K562 (cell line): ENCODE measurements around the gene SRCIN1. TPM values are rescaled to one million over a fixed set of nuclear protein-coding genes. Genes with fewer than 3 reads are reported as not detected.
A peak's percentile ranks its signal among the peaks of the same experiment; 100 is the strongest.

Experiments used
- CBFA2T3 ChIP-seq: fragments of 450-650 bp; IDR thresholded peaks from 2 replicates; pipeline ENCODE4 v1.6.1; 2017
- CBX3 ChIP-seq, 2 experiments: IDR thresholded peaks; 1 replicate in 1 of 2; 2 replicates in 1 of 2; pipeline ENCODE4 v1.6.1; 2012; ENCODE audit warnings: inconsistent platforms in 2 of 2, low read length in 2 of 2, borderline replicate concordance in 1 of 2, control low read depth in 1 of 2
- ELK3 ChIP-seq: fragments of 450-650 bp; formaldehyde crosslinking; IDR thresholded peaks from 2 replicates; pipeline ENCODE4 v1.4.0; 2020; ENCODE audit warnings: mild to moderate bottlenecking
- ILF3 ChIP-seq: fragments of 450-650 bp; IDR thresholded peaks from 2 replicates; pipeline ENCODE4 v1.6.1; 2018; ENCODE audit warnings: antibody characterized with exemption, mild to moderate bottlenecking, moderate library complexity, borderline replicate concordance
- JUND ChIP-seq, 2 experiments: IDR thresholded peaks; 2 replicates in 1 of 2; 3 replicates in 1 of 2; pipeline ENCODE4 v1.6.1; 2011; ENCODE audit warnings: borderline replicate concordance in 2 of 2, low read depth in 2 of 2, low read length in 2 of 2, improper control_type of control experiment in 1 of 2, missing biosample characterization in 1 of 2, missing genetic modification characterization in 1 of 2, missing genetic modification reagents in 1 of 2
- MLLT1 ChIP-seq, 2 experiments: fragments of 450-650 bp; IDR thresholded peaks; 2 replicates each; pipeline ENCODE4 v1.6.1; 2016
- MTF1 ChIP-seq: fragments of 250-450 bp; sonication (Bioruptor Pico); IDR thresholded peaks from 2 replicates; pipeline ENCODE4 v1.9.0; 2021; ENCODE audit warnings: moderate library complexity, mild to moderate bottlenecking, inconsistent platforms, borderline replicate concordance
- NR4A1 ChIP-seq, 2 experiments: fragments of 250-450 bp in 1 of 2; fragments of 450-650 bp in 1 of 2; sonication (Bioruptor Pico) in 1 of 2; IDR thresholded peaks; 2 replicates each; pipeline versions ENCODE4 v1.4.0 to v1.6.1; 2016 to 2020; ENCODE audit warnings: mild to moderate bottlenecking in 2 of 2, missing compliant biosample characterization in 1 of 2, missing genetic modification characterization in 1 of 2, moderate library complexity in 1 of 2
- PHB ChIP-seq: fragments of 250-450 bp; sonication (Bioruptor Pico); IDR thresholded peaks from 2 replicates; pipeline ENCODE4 v1.5.0; 2021
- RBM15 ChIP-seq: fragments of 200-400 bp; formaldehyde crosslinking; IDR thresholded peaks from 2 replicates; pipeline ENCODE4 v1.6.1; 2018; ENCODE audit warnings: mild to moderate bottlenecking, low read length, moderate library complexity; ENCODE audit not compliant: insufficient read depth
- TAF7 ChIP-seq: fragments of 450-650 bp; IDR thresholded peaks from 2 replicates; pipeline ENCODE4 v1.6.1; 2016; ENCODE audit warnings: missing genetic modification characterization, missing compliant biosample characterization
- TBP ChIP-seq: optimal IDR thresholded peaks from 2 replicates; pipeline ENCODE3; 2011; ENCODE audit warnings: low read depth, low read length, improper control_type of control experiment
- TCF7L2 ChIP-seq: fragments of 150-350 bp; IDR thresholded peaks from 2 replicates; pipeline ENCODE4 v1.6.1; 2016; ENCODE audit warnings: low read depth, mild to moderate bottlenecking, low read length, moderate library complexity
- UBTF ChIP-seq, 2 experiments: IDR thresholded peaks; 2 replicates each; pipeline ENCODE4 v1.6.1; 2012; ENCODE audit warnings: improper control_type of control experiment in 2 of 2, low read depth in 2 of 2, low read length in 2 of 2, borderline replicate concordance in 1 of 2
- YY1 ChIP-seq, 3 experiments: IDR thresholded peaks; 2 replicates each; pipeline ENCODE4 v1.6.1; 2011; ENCODE audit warnings: low read length in 2 of 3, mild to moderate bottlenecking in 2 of 3, moderate library complexity in 2 of 3, borderline replicate concordance in 1 of 3, control low read depth in 1 of 3, low read depth in 1 of 3; ENCODE audit not compliant: insufficient read depth in 3 of 3, insufficient replicate concordance in 2 of 3, control insufficient read depth in 1 of 3, insufficient read length in 1 of 3; ENCODE audit errors: extremely low read depth in 1 of 3
- ZBTB1 ChIP-seq: sonication (generic); formaldehyde crosslinking; IDR thresholded peaks from 2 replicates; pipeline ENCODE4 v1.8.1; 2023; ENCODE audit warnings: missing genetic modification reagents, low read depth, mild to moderate bottlenecking, borderline replicate concordance
- ZNF197 ChIP-seq: fragments of 200-800 bp; sonication (Bioruptor generic); IDR thresholded peaks from 2 replicates; pipeline ENCODE4 v1.6.1; 2016; ENCODE audit warnings: low read depth, missing genetic modification characterization, missing compliant biosample characterization
- ZNF583 ChIP-seq: fragments of 250-450 bp; sonication (Bioruptor Pico); IDR thresholded peaks from 2 replicates; pipeline ENCODE4 v1.4.0; 2020
- polyA plus RNA-seq, 8 experiments: library from polyadenylated mRNA; depleted of rRNA in 4 of 8; stranded (reverse) in 5 of 8; unstranded in 3 of 8; fragments of >200 nt; fragmentation: Nextera tagmentation in 2 of 8; fragmentation: Illumina TruSeq in 1 of 8; extraction: Ambion mirVana in 2 of 8; extraction: Trizol in 1 of 8; gene quantifications; 2 replicates each; pipeline versions ENCODE4 v1.2.1 to v1.2.3, GENCODE V29; 2011 to 2014; ENCODE audit warnings: inconsistent platforms in 1 of 8, missing spikeins in 1 of 8
- total RNA-seq, 7 experiments: library from RNA; depleted of rRNA in 6 of 7; stranded (reverse); fragments of >200 nt in 6 of 7; fragmentation: Illumina TruSeq in 2 of 7; extraction: Trizol in 2 of 7; gene quantifications; 2 replicates each; pipeline versions ENCODE4 v1.2.1 to v1.2.3, GENCODE V29; 2011 to 2021; ENCODE audit warnings: low replicate concordance in 1 of 7

SRCIN1 gene
- total and polyA plus RNA-seq, 9 of the 15 experiments (the other 6 are each of a cell fraction or from before 2014, with no cell fraction given), result 0.09 to 0.33 (median 0.13) TPM; not detected in 6

DNA sequence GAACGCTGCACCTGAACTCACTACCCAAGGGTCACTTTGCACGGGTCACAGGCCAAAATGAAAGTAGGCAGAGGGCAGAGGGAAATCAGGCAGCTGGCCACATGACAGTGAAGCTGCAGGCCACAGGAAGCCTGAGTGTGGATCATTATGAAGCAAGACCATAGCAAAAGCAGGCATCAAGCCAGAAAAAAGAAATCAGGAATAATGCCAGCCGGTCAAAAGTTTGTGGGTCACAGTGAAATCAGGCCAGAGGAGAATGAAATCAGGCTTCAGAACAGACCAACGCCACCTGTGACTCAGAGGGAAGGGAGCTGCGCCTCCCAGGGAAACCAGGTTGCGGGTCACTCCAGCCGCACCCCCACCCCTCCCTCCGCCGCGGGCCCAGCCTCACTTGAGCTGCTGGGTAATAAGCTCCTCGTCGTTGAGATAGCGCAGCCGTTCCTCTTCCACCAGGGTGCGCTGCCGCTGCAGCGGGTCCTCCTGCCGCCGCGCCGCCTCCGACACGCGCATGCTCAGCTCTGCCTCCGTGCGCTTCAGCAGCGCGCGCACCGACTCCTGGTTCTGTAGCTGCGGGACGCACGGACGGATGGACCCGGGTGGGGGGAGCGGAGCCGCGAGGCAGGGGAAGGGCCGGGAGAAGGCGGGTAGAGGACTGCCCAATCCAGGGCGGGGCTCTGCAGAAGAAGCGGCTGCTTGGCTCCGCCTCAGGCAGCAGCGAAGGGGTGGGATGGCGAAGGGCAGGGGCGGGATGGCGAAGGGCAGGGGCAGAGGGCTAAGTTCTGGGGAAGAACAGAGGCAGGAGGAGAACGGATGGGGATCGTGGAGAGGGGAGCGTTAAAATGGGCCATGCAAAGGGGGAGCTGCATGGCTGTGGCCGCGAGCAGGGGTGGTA lies 47.7 kb downstream of the SRCIN1 start (continued):
- no peak for TF ChIP-seq ELK3 (CRISPR knock-in tag)
- TF ChIP-seq NR4A1 (CRISPR knock-in tag; IDR thresholded peaks at IDR 0.05), result no peak
- no peak for TF ChIP-seq NR4A1 (tag; IDR thresholded peaks at IDR 0.05)
- TF ChIP-seq MLLT1 (IDR thresholded peaks at IDR 0.05), result no peak
- TF ChIP-seq CBX3 (IDR thresholded peaks at IDR 0.05; ENCODE audit: borderline replicate concordance in 1 of 2, low read length in 2 of 2), result no peak
- TF ChIP-seq CBFA2T3, result no peak
- no peak for TF ChIP-seq TBP
- TF ChIP-seq ZBTB1 (CRISPR knock-in tag), result 0 out of 2 replicates have a peak, but pooled peaks have one; percentile 32
- TF ChIP-seq TCF7L2, result no peak
- peak in 1 of 3 experiments; percentile 30 for TF ChIP-seq YY1 (IDR thresholded peaks at IDR 0.05; ENCODE audit: borderline replicate concordance in 1 of 3, control insufficient read depth in 1 of 3, extremely low read depth in 1 of 3, insufficient read depth in 3 of 3, insufficient read length in 1 of 3, insufficient replicate concordance in 2 of 3, low read depth in 1 of 3, low read length in 2 of 3)
- peak; percentile 56 for TF ChIP-seq JUND (IDR thresholded peaks at IDR 0.05; ENCODE audit: borderline replicate concordance, low read depth, low read length)
- TF ChIP-seq JUND (tag; IDR thresholded peaks at IDR 0.05; ENCODE audit: borderline replicate concordance, low read depth, low read length), result peak; percentile 32; the same call in 1 of the 3 replicates
- TF ChIP-seq ILF3, result no peak
- no peak for TF ChIP-seq MTF1
- TF ChIP-seq ZNF583 (CRISPR knock-in tag), result no peak
- TF ChIP-seq PHB, result no peak
- TF ChIP-seq UBTF (IDR thresholded peaks at IDR 0.05; ENCODE audit: borderline replicate concordance in 1 of 2, low read depth in 2 of 2, low read length in 2 of 2), result 0 out of 4 replicates have a peak, but pooled peaks of 1 of the 2 experiments have one; percentile 59
- TF ChIP-seq RBM15, result no peak
- no peak for TF ChIP-seq ZNF197 (CRISPR knock-in tag)
- no peak for TF ChIP-seq TAF7 (tag)
